Upper lobe of left lung (tissue), 6 donors: ENCODE measurements around the gene BTBD7. TPM values are rescaled to one million over a fixed set of nuclear protein-coding genes. Genes with fewer than 3 reads are reported as not detected.

ENCODE experiments used
- ATAC-seq, 2 donors: fragments of 200-7000 bp; cut with Tn5 transposase; one replicate each; pipeline ENCODE4 v1.9.1; 2022; ENCODE audit warnings: mild to moderate bottlenecking in 2 of 2, moderate library complexity in 2 of 2; ENCODE audit not compliant: low FRiP score in 2 of 2
- DNase-seq, 2 donors: peaks; one replicate each; pipeline ENCODE4 v3.0.0-alpha.2; 2019 to 2020
- H3K27ac ChIP-seq, 4 donors: fragments of 200-600 bp; sonication (generic); one replicate each; pipeline ENCODE4 v1.5.1; 2016 to 2019
- H3K27me3 ChIP-seq, 4 donors: fragments of 200-600 bp; sonication (generic); one replicate each; pipeline ENCODE4 v1.5.1; 2017 to 2019
- H3K36me3 ChIP-seq, 4 donors: fragments of 200-600 bp; sonication (generic); one replicate each; pipeline ENCODE4 v1.5.1; 2016 to 2019
- H3K4me1 ChIP-seq, 4 donors: fragments of 200-600 bp; sonication (generic); one replicate each; pipeline ENCODE4 v1.5.1; 2018 to 2019
- H3K4me3 ChIP-seq, 4 donors: fragments of 200-600 bp; sonication (generic); one replicate each; pipeline ENCODE4 v1.5.1; 2017 to 2019; ENCODE audit warnings: mild to moderate bottlenecking in 2 of 4, moderate library complexity in 1 of 4
- H3K9me3 ChIP-seq, 4 donors: fragments of 200-600 bp; sonication (generic); one replicate each; pipeline ENCODE4 v1.5.1; 2018 to 2019
- EP300 ChIP-seq, 4 donors: sonication (generic); formaldehyde crosslinking; IDR thresholded peaks; one replicate each; pipeline ENCODE4 v1.5.1; 2017; ENCODE audit warnings: antibody characterized with exemption in 4 of 4, control low read depth in 2 of 4
- POLR2A ChIP-seq, 4 donors: fragments of 450-650 bp; IDR thresholded peaks; one replicate each; pipeline ENCODE4 v1.5.1; 2016 to 2017; ENCODE audit warnings: antibody characterized with exemption in 4 of 4, mild to moderate bottlenecking in 2 of 4
- POLR2AphosphoS5 ChIP-seq, 2 donors: sonication (generic); formaldehyde crosslinking; IDR thresholded peaks; one replicate each; pipeline ENCODE4 v1.5.1; 2017; ENCODE audit warnings: antibody characterized with exemption in 2 of 2
- WGBS, 2 donors: methylation state at CpG; one replicate each; pipeline ENCODE4 v1.1.5; 2017 to 2018; 5-methylcytosine and 5-hydroxymethylcytosine counted together
- total RNA-seq, 6 donors: library from RNA; depleted of rRNA in 4 of 6; stranded (reverse); fragments of >200 nt in 4 of 6; gene quantifications; one replicate each; pipeline versions ENCODE4 v1.1.0 to v1.2.1, GENCODE V29; 2016 to 2021
- TF ChIP-seq, protein P1 (sequence below), 6 experiments: fragments of 450-650 bp in 4 of 6; fragments of 200-600 bp in 2 of 6; sonication (generic) in 2 of 6; IDR thresholded peaks; one replicate each; pipeline ENCODE4 v1.5.1; 2016 to 2019; ENCODE audit warnings: antibody characterized with exemption in 6 of 6
- donor health status: DM: no; HTN: no; CAD: no; lungs with moderate emphysema.
- donor health status: DM: no; HTN: yes; CAD: no; lungs with severe emphysema.

BTBD7 gene
- total RNA-seq, 6 donors from 2014 or later = 15.1 to 46.1 (median 36.9) TPM

DNA sequence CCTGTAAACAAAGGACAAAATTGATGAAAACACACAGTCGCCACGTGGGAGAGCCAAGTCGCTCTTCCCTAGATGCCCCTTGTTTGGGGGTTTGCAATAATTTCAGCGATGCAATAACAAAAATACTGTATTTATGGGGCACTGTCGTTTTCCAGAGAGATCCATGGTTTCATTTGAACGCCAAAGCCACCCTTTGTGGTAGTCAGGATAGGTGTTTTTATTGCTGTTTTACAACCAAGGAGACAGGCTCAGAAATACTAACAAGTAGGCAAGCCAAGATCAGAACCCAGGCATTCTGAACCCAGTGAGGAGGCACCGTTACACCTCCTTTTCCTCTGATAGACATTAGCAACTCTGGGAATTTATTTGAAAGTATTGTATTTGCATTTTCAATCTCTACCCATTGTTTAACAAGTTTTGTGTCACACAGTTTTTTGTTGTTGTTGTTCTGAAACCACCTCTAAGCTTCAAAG, 831 bp upstream of the BTBD7 start:
- no peak for TF ChIP-seq POLR2AphosphoS5 (IDR thresholded peaks at IDR 0.05)
- TF ChIP-seq EP300 (IDR thresholded peaks at IDR 0.05) = no peak
- TF ChIP-seq POLR2A (IDR thresholded peaks at IDR 0.05) = no peak
- TF ChIP-seq, protein P1, sequence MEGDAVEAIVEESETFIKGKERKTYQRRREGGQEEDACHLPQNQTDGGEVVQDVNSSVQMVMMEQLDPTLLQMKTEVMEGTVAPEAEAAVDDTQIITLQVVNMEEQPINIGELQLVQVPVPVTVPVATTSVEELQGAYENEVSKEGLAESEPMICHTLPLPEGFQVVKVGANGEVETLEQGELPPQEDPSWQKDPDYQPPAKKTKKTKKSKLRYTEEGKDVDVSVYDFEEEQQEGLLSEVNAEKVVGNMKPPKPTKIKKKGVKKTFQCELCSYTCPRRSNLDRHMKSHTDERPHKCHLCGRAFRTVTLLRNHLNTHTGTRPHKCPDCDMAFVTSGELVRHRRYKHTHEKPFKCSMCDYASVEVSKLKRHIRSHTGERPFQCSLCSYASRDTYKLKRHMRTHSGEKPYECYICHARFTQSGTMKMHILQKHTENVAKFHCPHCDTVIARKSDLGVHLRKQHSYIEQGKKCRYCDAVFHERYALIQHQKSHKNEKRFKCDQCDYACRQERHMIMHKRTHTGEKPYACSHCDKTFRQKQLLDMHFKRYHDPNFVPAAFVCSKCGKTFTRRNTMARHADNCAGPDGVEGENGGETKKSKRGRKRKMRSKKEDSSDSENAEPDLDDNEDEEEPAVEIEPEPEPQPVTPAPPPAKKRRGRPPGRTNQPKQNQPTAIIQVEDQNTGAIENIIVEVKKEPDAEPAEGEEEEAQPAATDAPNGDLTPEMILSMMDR (IDR thresholded peaks at IDR 0.05) = no peak
- Histone ChIP-seq H3K27ac (peak overlapping the region; percentile 96 to 100 (median 98)), H3K4me1 (peaks cover 28 to 46% (median 33%) of the 10 kb centered on the region in 4 donors), H3K36me3 (no peaks in the 10 kb centered on the region), H3K27me3 (no peaks in the 10 kb centered on the region), H3K9me3 (peaks cover 0 to 4% (median 0%) of the 10 kb centered on the region in 4 donors), H3K4me3 (peak overlapping the region; percentile 63 to 98 (median 88))
- 10 to 11% methylated on average over 7 of the region's 7 CpGs for WGBS, 2 donors
- ATAC-seq (no peak), DNase-seq (no peak)

DNA sequence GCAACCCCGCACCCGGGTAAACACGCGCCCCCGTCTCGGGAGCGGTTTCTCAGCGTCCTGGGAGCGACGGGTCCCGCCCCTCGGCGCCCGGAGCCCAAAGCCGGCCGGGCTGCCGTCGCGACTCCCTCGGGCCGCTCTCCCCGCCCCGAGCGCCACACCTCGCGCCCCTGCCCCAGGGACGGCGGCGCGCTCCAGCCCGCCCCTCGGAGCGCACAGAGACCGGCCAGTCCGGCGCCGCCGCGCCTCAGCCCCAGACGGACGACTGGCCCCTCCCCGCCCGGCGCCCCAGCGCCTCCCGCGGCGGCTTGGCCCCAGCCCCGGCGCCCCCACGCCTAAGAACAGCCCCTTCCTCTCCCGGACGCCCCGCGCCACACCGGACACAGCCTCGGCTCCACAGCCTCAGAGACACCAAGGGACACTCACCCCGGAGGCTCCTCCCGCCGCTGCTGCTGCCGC, 411 bp downstream of the BTBD7 start:
- 0% methylated on average over 7 to 22 of the region's 61 CpGs for WGBS, 2 donors
- H3K4me1 ChIP-seq = peaks cover 28 to 48% (median 34%) of the 10 kb centered on the region in 4 donors
- DNase-seq = peak; percentile 69 to 94
- H3K4me3 ChIP-seq = peak overlapping the region; percentile 29 to 98 (median 88)
- H3K27me3 ChIP-seq = no peaks in the 10 kb centered on the region
- peaks cover 0 to 4% (median 0%) of the 10 kb centered on the region in 4 donors for H3K9me3 ChIP-seq
- peak; percentile 81 to 90 for ATAC-seq
- peak overlapping the region; percentile 96 to 100 (median 98) for H3K27ac ChIP-seq
- H3K36me3 ChIP-seq = no peaks in the 10 kb centered on the region
- TF ChIP-seq POLR2A (IDR thresholded peaks at IDR 0.05) (no peak), EP300 (IDR thresholded peaks at IDR 0.05) (no peak), POLR2AphosphoS5 (IDR thresholded peaks at IDR 0.05) (no peak)
- TF ChIP-seq, protein P1 (IDR thresholded peaks at IDR 0.05) = no peak

DNA sequence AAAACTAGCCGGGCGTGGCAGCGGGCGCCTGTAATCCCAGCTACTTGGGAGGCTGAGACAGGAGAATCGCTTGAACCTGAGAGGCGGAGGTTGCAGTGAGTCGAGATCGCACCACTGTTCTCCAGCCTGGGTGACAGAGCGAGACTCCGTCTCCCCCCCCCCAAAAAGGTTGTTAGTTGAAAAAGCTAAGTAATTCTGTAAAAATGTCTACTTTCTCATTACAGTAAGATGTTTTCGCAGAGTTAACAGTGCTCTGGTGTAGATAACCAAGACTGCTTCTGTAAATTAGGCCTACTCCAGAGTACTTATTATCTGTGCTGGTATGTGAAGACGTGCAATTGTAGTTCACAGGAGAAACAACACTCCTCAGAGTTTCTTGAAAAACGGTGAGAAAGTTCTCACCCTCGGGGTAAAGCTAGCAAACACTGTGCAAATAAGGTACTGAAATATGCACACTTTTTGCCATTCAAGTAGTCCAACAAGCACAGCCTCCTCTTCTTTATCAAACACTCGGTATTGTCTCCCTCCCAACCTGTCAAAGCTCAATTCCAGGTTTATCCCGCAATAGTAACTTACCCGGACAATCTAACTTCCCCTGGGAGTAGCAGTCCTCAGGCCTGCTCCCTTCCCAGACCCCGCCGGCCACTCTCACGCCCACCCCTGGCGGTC, 974 bp downstream of the BTBD7 start:
- TF ChIP-seq POLR2AphosphoS5 (IDR thresholded peaks at IDR 0.05) = no peak
- no peak for TF ChIP-seq EP300 (IDR thresholded peaks at IDR 0.05)
- TF ChIP-seq, protein P1 (IDR thresholded peaks at IDR 0.05) = no peak
- no peak for TF ChIP-seq POLR2A (IDR thresholded peaks at IDR 0.05)
- peak overlapping the region; percentile 29 to 98 (median 88) for H3K4me3 ChIP-seq
- peak overlapping the region; percentile 96 to 100 (median 98) for H3K27ac ChIP-seq
- H3K36me3 ChIP-seq = no peaks in the 10 kb centered on the region
- ATAC-seq (no peak), DNase-seq (no peak)
- peaks cover 28 to 48% (median 34%) of the 10 kb centered on the region in 4 donors for H3K4me1 ChIP-seq
- WGBS, 2 donors = 26 to 32% methylated on average over 20 of the region's 21 CpGs
- peaks cover 0 to 1% (median 0%) of the 10 kb centered on the region in 4 donors for H3K9me3 ChIP-seq
- H3K27me3 ChIP-seq = no peaks in the 10 kb centered on the region

DNA sequence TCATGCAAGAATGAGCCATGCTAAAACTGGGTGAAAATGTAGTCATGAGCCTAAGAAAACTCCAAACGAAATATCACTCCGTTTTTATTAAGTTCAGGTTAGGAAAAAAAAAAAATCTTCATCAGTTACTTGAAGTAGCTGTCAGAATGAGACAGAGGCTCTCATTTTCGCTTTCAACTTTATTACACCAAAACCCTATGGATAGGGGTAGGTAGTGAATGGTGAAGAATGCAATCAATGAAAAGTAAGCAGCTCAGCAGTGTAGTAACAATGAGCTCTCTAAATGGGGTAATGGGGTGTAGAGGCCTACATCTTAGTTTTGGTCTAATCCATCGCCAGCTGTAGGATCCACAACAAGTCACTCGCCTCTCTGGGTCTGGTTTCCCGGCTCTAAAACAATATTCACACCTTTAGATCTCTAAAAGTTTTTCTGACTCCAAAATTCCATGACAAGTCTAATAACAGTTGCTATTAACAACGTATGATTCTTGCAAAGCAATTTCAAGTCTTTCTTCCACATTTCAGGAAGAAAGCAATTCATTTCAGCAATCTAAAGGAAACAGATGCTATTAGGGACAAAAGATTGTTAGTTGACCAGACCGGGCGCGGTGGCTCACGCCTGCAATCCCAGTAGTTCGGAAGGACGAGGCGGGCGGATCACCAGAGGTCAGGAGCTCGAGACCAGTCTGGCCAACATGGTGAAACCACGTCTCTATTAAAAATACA, 1.7 kb downstream of the BTBD7 start:
- WGBS, 2 donors = 38 to 39% methylated on average over 17 of the region's 17 CpGs
- Histone ChIP-seq H3K27me3 (no peaks in the 10 kb centered on the region), H3K9me3 (no peaks in the 10 kb centered on the region), H3K27ac (peak overlapping the region; percentile 96 to 100 (median 98)), H3K4me3 (peak overlapping the region in 3 of 4 donors; percentile 79 to 98 (median 97)), H3K4me1 (peaks cover 30 to 48% (median 34%) of the 10 kb centered on the region in 4 donors), H3K36me3 (no peaks in the 10 kb centered on the region)
- TF ChIP-seq, protein P1 (IDR thresholded peaks at IDR 0.05) = no peak
- no peak for TF ChIP-seq POLR2A (IDR thresholded peaks at IDR 0.05)
- no peak for TF ChIP-seq EP300 (IDR thresholded peaks at IDR 0.05)
- TF ChIP-seq POLR2AphosphoS5 (IDR thresholded peaks at IDR 0.05) = no peak
- DNase-seq (peak in 1 of 2 donors; percentile 47), ATAC-seq (no peak)
